ENCODE data around the gene DEFB127. TPM values are rescaled to one million over a fixed set of nuclear protein-coding genes. Genes with fewer than 3 reads are reported as not detected.
"Not testable (repeated sequence)": the region's sequence is repeated elsewhere in the genome, so short reads cannot be mapped to it uniquely, and the experiment has no call there.

Gene DEFB127
- total RNA-seq, 1 donor from 2014 or later = not detected

DNA sequence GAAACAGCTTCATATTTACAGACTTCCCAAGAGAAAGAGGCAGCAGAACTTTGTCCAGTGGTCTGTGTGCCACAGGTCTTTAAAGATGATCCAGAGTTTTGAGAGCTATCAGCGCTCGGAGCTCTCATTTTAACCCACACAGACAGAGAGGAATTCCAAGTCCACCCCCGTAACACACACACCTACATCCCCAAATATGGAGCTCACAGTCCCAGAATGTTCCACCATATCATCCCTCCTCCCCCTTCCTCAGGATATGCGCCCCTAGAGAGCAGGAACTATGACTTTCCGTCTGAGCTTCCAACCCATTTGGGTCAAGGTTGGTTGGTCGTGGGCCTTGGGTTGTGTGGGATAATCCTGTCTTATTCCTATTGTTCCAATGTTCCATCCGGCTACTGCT lies 32.4 kb downstream of the DEFB127 start, which contains the start of gene DEFB128:
Gene DEFB128 (minus strand): TSS at position 101 of the 400 bp plus-strand sequence. CDS start 88 bp downstream, at position 13.
- no peak within 1 kb of the TSS for H3K4me3 ChIP-seq
- no peaks in the 10 kb centered on the region for H3K4me1 ChIP-seq
- TF ChIP-seq, protein P1, sequence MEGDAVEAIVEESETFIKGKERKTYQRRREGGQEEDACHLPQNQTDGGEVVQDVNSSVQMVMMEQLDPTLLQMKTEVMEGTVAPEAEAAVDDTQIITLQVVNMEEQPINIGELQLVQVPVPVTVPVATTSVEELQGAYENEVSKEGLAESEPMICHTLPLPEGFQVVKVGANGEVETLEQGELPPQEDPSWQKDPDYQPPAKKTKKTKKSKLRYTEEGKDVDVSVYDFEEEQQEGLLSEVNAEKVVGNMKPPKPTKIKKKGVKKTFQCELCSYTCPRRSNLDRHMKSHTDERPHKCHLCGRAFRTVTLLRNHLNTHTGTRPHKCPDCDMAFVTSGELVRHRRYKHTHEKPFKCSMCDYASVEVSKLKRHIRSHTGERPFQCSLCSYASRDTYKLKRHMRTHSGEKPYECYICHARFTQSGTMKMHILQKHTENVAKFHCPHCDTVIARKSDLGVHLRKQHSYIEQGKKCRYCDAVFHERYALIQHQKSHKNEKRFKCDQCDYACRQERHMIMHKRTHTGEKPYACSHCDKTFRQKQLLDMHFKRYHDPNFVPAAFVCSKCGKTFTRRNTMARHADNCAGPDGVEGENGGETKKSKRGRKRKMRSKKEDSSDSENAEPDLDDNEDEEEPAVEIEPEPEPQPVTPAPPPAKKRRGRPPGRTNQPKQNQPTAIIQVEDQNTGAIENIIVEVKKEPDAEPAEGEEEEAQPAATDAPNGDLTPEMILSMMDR (IDR thresholded peaks at IDR 0.05) = no peak
- no peaks in the 10 kb centered on the region for H3K27me3 ChIP-seq
- no peaks in the 10 kb centered on the region for H3K36me3 ChIP-seq
- no peak for DNase-seq
- ATAC-seq = no peak
- intact Hi-C loops (cut with DNase I) = no loop called here
- no peaks in the 10 kb centered on the region for H3K9me3 ChIP-seq
- H3K27ac ChIP-seq = no peak within 1 kb of the TSS

DNA sequence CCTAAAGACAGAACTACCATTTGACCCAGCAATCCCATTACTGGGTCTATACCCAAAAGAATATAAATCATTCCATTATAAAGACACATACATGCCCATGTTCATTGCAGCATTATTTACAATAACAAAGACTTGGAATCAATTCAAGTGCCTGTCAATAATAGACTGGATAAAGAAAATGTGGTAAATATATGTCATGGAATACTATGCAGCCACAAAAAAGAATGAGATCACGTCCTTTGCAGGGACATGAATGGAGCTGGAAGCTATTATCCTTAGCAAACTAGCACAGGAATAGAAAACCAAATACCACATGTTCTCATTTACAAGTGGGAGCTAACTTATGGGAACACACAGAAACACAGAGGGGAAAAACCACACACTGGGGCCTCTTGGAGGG lies 41.0 kb downstream of the DEFB127 start:
- no peak overlapping the region for H3K4me3 ChIP-seq
- ATAC-seq (no peak), DNase-seq (no peak)
- H3K27ac ChIP-seq = no peak overlapping the region
- TF ChIP-seq, protein P1 (IDR thresholded peaks at IDR 0.05) = no peak
- no peaks in the 10 kb centered on the region for H3K27me3 ChIP-seq
- H3K9me3 ChIP-seq = no peaks in the 10 kb centered on the region
- H3K36me3 ChIP-seq = no peaks in the 10 kb centered on the region
- intact Hi-C loops (cut with DNase I) = no loop called here
- no peaks in the 10 kb centered on the region for H3K4me1 ChIP-seq

DNA sequence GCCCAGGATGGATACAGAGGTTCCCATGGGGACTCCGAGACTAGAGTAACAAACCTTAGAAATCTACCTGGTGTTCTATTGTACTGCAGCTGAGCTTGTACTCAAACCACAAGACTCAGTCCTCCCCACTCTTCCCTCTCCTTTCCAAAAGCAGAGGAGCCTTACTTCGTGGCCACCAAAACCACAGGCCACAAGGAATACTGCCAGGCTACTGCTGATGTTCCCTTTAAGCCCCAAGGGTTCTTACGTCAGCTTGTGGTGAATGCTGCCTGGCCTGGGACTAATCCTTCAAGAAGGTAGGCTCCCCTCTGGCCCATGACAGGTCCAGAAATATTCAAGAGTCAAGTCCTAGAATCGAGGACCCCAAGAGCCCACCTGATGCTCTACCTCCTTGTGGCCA lies 42.7 kb downstream of the DEFB127 start:
- Histone ChIP-seq H3K27me3 (no peaks in the 10 kb centered on the region), H3K36me3 (no peaks in the 10 kb centered on the region), H3K4me1 (no peaks in the 10 kb centered on the region), H3K4me3 (no peak overlapping the region), H3K27ac (no peak overlapping the region), H3K9me3 (no peaks in the 10 kb centered on the region)
- no peak for ATAC-seq
- intact Hi-C loops (cut with DNase I) = no loop called here
- no peak for DNase-seq
- TF ChIP-seq, protein P1 (IDR thresholded peaks at IDR 0.05) = no peak

DNA sequence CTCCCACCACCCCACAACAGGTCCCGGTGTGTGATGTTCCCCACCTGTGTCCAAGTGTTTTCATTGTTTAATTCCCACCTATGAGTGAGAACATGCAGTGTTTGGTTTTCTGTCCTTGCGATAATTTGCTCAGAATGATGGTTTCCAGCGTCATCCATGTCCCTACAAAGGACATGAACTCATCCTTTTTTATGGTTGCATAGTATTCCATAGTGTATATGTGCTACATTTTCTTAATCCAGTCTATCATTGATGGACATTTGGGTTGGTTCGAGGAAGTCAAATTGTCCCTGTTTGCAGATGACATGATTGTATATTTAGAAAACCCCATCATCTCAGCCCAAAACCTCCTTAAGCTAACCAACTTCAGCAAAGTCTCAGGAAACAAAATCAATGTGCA lies 46.4 kb downstream of the DEFB127 start:
- H3K4me3 ChIP-seq; H3K27me3 ChIP-seq; DNase-seq; H3K36me3 ChIP-seq; intact Hi-C loops (cut with DNase I); H3K27ac ChIP-seq; H3K4me1 ChIP-seq; H3K9me3 ChIP-seq; ATAC-seq: not testable (repeated sequence)

Other genes starting within 250 kb of the DEFB127 start
- not detected for gene DEFB125, start 69.8 kb upstream of the DEFB127 start, total RNA-seq
- not detected for gene DEFB126, start 14.9 kb upstream of the DEFB127 start, total RNA-seq
- not detected for gene DEFB128, start 32.3 kb downstream of the DEFB127 start, total RNA-seq
- not detected for gene DEFB129, start 69.8 kb downstream of the DEFB127 start, total RNA-seq
- not detected for gene DEFB132, start 100.3 kb downstream of the DEFB127 start, total RNA-seq
- gene C20orf96, start 133.3 kb downstream of the DEFB127 start, total RNA-seq = 8.8 TPM
- 15.7 TPM for gene ZCCHC3, start 140.1 kb downstream of the DEFB127 start, total RNA-seq
- 8.4 TPM for gene SOX12, start 168.1 kb downstream of the DEFB127 start, total RNA-seq
- 19.9 TPM for gene NRSN2, start 189.7 kb downstream of the DEFB127 start, total RNA-seq
- gene TRIB3, start 223.3 kb downstream of the DEFB127 start, total RNA-seq = 16.8 TPM